Ishikawa (cell line): ENCODE data around the gene CRB1.

Experiments
- CEBPB ChIP-seq: IDR thresholded peaks from 2 replicates; pipeline ENCODE4 v1.6.1; 2012
- CREB1 ChIP-seq: IDR thresholded peaks from 2 replicates; pipeline ENCODE4 v1.6.1; 2012; ENCODE audit warnings: low read depth
- EGR1 ChIP-seq: IDR thresholded peaks from 2 replicates; pipeline ENCODE4 v1.6.1; 2012
- EP300 ChIP-seq: IDR thresholded peaks from 2 replicates; pipeline ENCODE4 v1.6.1; 2012; ENCODE audit warnings: borderline replicate concordance
- FOXM1 ChIP-seq: IDR thresholded peaks from 2 replicates; pipeline ENCODE4 v1.6.1; 2012; ENCODE audit warnings: low read depth, borderline replicate concordance
- MAX ChIP-seq: IDR thresholded peaks from 2 replicates; pipeline ENCODE4 v1.6.1; 2012
- NFIC ChIP-seq: IDR thresholded peaks from 2 replicates; pipeline ENCODE4 v1.6.1; 2012
- RAD21 ChIP-seq: IDR thresholded peaks from 2 replicates; pipeline ENCODE4 v1.6.1; 2012; ENCODE audit warnings: low read depth
- REST ChIP-seq: IDR thresholded peaks from 2 replicates; pipeline ENCODE4 v1.6.1; 2012; ENCODE audit warnings: low read depth, mild to moderate bottlenecking
- TAF1 ChIP-seq: IDR thresholded peaks from 2 replicates; pipeline ENCODE4 v1.6.1; 2012; ENCODE audit warnings: low read depth, mild to moderate bottlenecking
- TCF12 ChIP-seq: IDR thresholded peaks from 2 replicates; pipeline ENCODE4 v1.6.1; 2012; ENCODE audit warnings: low read depth
- TEAD4 ChIP-seq: IDR thresholded peaks from 2 replicates; pipeline ENCODE4 v1.6.1; 2012
- USF1 ChIP-seq: IDR thresholded peaks from 2 replicates; pipeline ENCODE4 v1.6.1; 2012
- YY1 ChIP-seq: IDR thresholded peaks from 2 replicates; pipeline ENCODE4 v1.6.1; 2012; ENCODE audit warnings: low read depth
- ZBTB7A ChIP-seq: IDR thresholded peaks from 2 replicates; pipeline ENCODE4 v1.6.1; 2012; ENCODE audit warnings: low read depth

The CRB1 gene

GRCh38 chr1:197285526-197286205, 17.6 kb downstream of the CRB1 start:
- TF ChIP-seq RAD21 (no peak), CREB1 (no peak), TEAD4 (no peak), NFIC (no peak), TAF1 (no peak), TCF12 (no peak), EGR1 (no peak)

- TF ChIP-seq ZBTB7A, result no peak
- TF ChIP-seq MAX, result no peak
- no peak for TF ChIP-seq EP300
- no peak for TF ChIP-seq TCF12
- no peak for TF ChIP-seq REST
- TF ChIP-seq RAD21, result no peak
- no peak for TF ChIP-seq CREB1
- no peak for TF ChIP-seq TAF1
- TF ChIP-seq FOXM1, result no peak
- no peak for TF ChIP-seq NFIC
- TF ChIP-seq TEAD4, result no peak
- no peak for TF ChIP-seq EGR1
- no peak for TF ChIP-seq YY1
- no peak for TF ChIP-seq CEBPB
- TF ChIP-seq USF1, result no peak
Observed at GRCh38 chr1:197286634-197287033, 18.6 kb downstream of the CRB1 start.

- TF ChIP-seq TCF12 (no peak), NFIC (no peak), FOXM1 (no peak), EP300 (no peak), TEAD4 (no peak), RAD21 (no peak), ZBTB7A (no peak), TAF1 (no peak), CEBPB (no peak), EGR1 (no peak), REST (no peak), USF1 (no peak), MAX (no peak)
Observed at GRCh38 chr1:197287863-197288262, 19.8 kb downstream of the CRB1 start.

- TF ChIP-seq TCF12, result no peak
Observed at GRCh38 chr1:197302775-197303174, 34.7 kb downstream of the CRB1 start.

- TF ChIP-seq CEBPB (no peak), YY1 (no peak), REST (no peak), ZBTB7A (no peak), TAF1 (no peak), USF1 (no peak), FOXM1 (no peak), TCF12 (no peak), CREB1 (no peak), MAX (no peak), RAD21 (no peak), NFIC (no peak)
Observed at GRCh38 chr1:197303463-197303862, 35.4 kb downstream of the CRB1 start.
